HL-60 (cell line): ENCODE measurements around the gene CUTC.

Experiments
- CTCF ChIP-seq: IDR thresholded peaks from one replicate; pipeline ENCODE4 v1.5.1; 2011; ENCODE audit warnings: low read length, control low read depth, inconsistent platforms; ENCODE audit not compliant: insufficient read depth
- REST ChIP-seq: IDR thresholded peaks from 2 replicates; pipeline ENCODE4 v1.6.1; 2012; ENCODE audit warnings: low read depth; ENCODE audit not compliant: insufficient replicate concordance

DNA sequence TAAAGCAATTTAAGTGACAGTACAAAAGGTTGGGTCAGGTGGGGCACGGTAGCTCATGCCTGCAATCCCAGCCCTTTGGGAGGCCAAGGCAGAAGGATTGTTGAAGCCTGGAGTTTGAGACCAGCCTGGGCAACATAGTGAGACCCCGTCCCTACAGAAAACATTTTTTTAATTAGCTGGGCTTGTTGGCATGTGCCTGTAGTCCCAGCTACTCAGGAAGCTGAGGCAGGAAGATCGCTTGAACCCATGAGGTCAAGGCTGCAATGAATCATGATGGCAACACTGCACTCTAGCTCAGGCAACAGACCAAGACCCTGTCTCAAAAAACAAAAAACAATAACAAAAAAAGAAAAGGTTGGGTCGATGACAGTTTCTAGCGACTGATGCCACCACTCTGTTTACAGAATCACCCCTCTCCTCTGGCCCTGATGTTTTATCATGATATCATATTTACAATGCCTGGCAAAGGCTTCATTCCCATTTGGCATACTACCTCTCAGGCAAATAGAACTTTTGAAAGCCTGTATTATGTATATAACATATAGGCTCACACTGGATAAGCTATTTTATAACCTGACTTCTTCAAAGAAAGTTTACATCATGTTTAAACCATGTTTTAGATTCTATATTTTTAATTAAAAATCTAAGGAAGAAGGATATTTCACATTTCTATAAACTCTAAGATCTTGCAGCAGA is 49.8 kb downstream of the CUTC start:
- TF ChIP-seq REST, result no peak
- TF ChIP-seq CTCF, result no peak
